HCT116 (cell line): ENCODE measurements around the gene MAOB. TPM values are rescaled to one million over a fixed set of nuclear protein-coding genes. Genes with fewer than 3 reads are reported as not detected.

ENCODE experiments used
- ATAC-seq: fragments of 200-7000 bp; cut with Tn5 transposase; 2 replicates; pipeline ENCODE4 v1.9.1; 2020; ENCODE audit warnings: mild to moderate bottlenecking, moderate library complexity
- BruUV-seq: library from RNA; stranded (reverse); fragments of 400-500 nt; replicated peaks from 2 replicates; lab custom pipeline; 2021; lab: Mats Ljungman, UMichigan
- CTCF ChIA-PET: fragments of 300-600 bp; sonication (Branson Sonifier 250); formaldehyde crosslinking; loops from one replicate; lab custom pipeline; 2021; ENCODE audit warnings: antibody characterized with exemption; lab: Charles Lee
- POLR2A ChIA-PET: fragments of 300-600, 350-600 bp; sonication (Branson Sonifier 250); formaldehyde crosslinking; loops from one replicate; lab custom pipeline; 2021; ENCODE audit warnings: antibody characterized with exemption; lab: Charles Lee
- RAD21 ChIA-PET, 2 experiments: fragments of 300-600 bp; sonication (Branson Sonifier 250); formaldehyde crosslinking; loops; one replicate each; lab custom pipeline; 2023; ENCODE audit warnings: low total read pairs in 2 of 2; ENCODE audit not compliant: uncharacterized antibody in 2 of 2, unreplicated experiment in 2 of 2, low non-redundant PET in 1 of 2; lab: Charles Lee
- DNase-seq: peaks from one replicate; pipeline ENCODE4 v3.0.0-alpha.2; 2010; ENCODE audit warnings: low read depth, low spot score
- H2AFZ ChIP-seq: fragments of 200-600 bp; shearing (Covaris generic), sonication (generic); 2 replicates; pipeline ENCODE4 v1.6.1; 2017; ENCODE audit warnings: low read depth, mixed run types, mixed read lengths, antibody characterized with exemption, low read length; ENCODE audit not compliant: poor library complexity, severe bottlenecking
- H3K27ac ChIP-seq: 2 replicates; pipeline ENCODE4 v1.5.1; 2012; ENCODE audit warnings: low read depth, low read length
- H3K27me3 ChIP-seq: fragments of 200-600 bp; sonication (generic); 2 replicates; pipeline ENCODE4 v1.6.1; 2016; ENCODE audit warnings: mixed run types, low read length, mixed read lengths; ENCODE audit not compliant: insufficient read depth
- H3K36me3 ChIP-seq, 2 experiments: fragments of 200-500 bp in 1 of 2; fragments of 200-600 bp in 1 of 2; sonication (Bioruptor generic) in 1 of 2; sonication (generic) in 1 of 2; 2 replicates each; pipeline versions ENCODE4 v1.5.1 to v1.6.1; 2014 to 2016; ENCODE audit warnings: low read length in 2 of 2, inconsistent platforms in 1 of 2, mixed read lengths in 1 of 2, mixed run types in 1 of 2; ENCODE audit not compliant: insufficient read depth in 2 of 2, control insufficient read depth in 1 of 2
- H3K4me1 ChIP-seq, 2 experiments: fragments of 200-600 bp in 1 of 2; sonication (generic) in 1 of 2; 2 replicates each; pipeline versions ENCODE4 v1.5.1 to v1.6.1; 2012 to 2017; ENCODE audit warnings: low read length in 2 of 2, inconsistent platforms in 1 of 2, mild to moderate bottlenecking in 1 of 2, mixed read lengths in 1 of 2, mixed run types in 1 of 2, moderate library complexity in 1 of 2; ENCODE audit not compliant: insufficient read depth in 2 of 2, control insufficient read depth in 1 of 2
- H3K4me2 ChIP-seq: fragments of 200-600 bp; sonication (generic); 2 replicates; pipeline ENCODE4 v1.6.1; 2017; ENCODE audit warnings: mixed run types, low read length, mixed read lengths
- H3K4me3 ChIP-seq, 2 experiments: fragments of 200-600 bp in 1 of 2; sonication (generic) in 1 of 2; replicated peaks in 1 of 2; 2 replicates each; pipeline ENCODE4 v1.5.1; 2011 to 2016; ENCODE audit warnings: low read length in 2 of 2, control low read depth in 1 of 2, low read depth in 1 of 2, mild to moderate bottlenecking in 1 of 2, mixed read lengths in 1 of 2, mixed run types in 1 of 2
- H3K79me2 ChIP-seq: fragments of 200-600 bp; sonication (generic); 2 replicates; pipeline ENCODE4 v1.6.1; 2017; ENCODE audit warnings: mild to moderate bottlenecking, mixed run types, low read length, moderate library complexity, mixed read lengths; ENCODE audit not compliant: insufficient read depth
- H3K9ac ChIP-seq: fragments of 200-600 bp; sonication (generic); 2 replicates; pipeline ENCODE4 v1.6.1; 2016; ENCODE audit warnings: low read length, mixed read lengths
- H3K9me2 ChIP-seq: fragments of 200-600 bp; sonication (generic), shearing (Covaris generic); 2 replicates; pipeline ENCODE4 v1.6.1; 2017; ENCODE audit warnings: mixed run types, mild to moderate bottlenecking, moderate library complexity; ENCODE audit not compliant: insufficient read depth
- H3K9me3 ChIP-seq, 2 experiments: fragments of 200-500 bp in 1 of 2; fragments of 200-600 bp in 1 of 2; sonication (Bioruptor generic) in 1 of 2; sonication (generic) in 1 of 2; 2 replicates each; pipeline ENCODE4 v1.6.1; 2014 to 2017; ENCODE audit warnings: low read length in 2 of 2, mixed read lengths in 2 of 2, inconsistent platforms in 1 of 2, low read depth in 1 of 2, mild to moderate bottlenecking in 1 of 2, mixed run types in 1 of 2, moderate library complexity in 1 of 2; ENCODE audit not compliant: control insufficient read depth in 1 of 2, insufficient read depth in 1 of 2
- H4K20me1 ChIP-seq: fragments of 200-600 bp; sonication (generic), shearing (Covaris generic); 2 replicates; pipeline ENCODE4 v1.6.1; 2017; ENCODE audit warnings: mixed run types, mild to moderate bottlenecking, moderate library complexity; ENCODE audit not compliant: insufficient read depth
- CTCF ChIP-seq, 3 experiments: fragments of 200-600 bp in 1 of 3; sonication (generic) in 1 of 3; IDR thresholded peaks in 2 of 3; conservative IDR thresholded peaks in 1 of 3; 2 replicates each; pipeline ENCODE4 v1.5.1; 2012 to 2017; ENCODE audit warnings: low read depth in 2 of 3, low read length in 2 of 3, antibody characterized with exemption in 1 of 3, borderline replicate concordance in 1 of 3, control low read depth in 1 of 3, mild to moderate bottlenecking in 1 of 3, mixed read lengths in 1 of 3, mixed run types in 1 of 3, moderate library complexity in 1 of 3; ENCODE audit not compliant: insufficient read depth in 1 of 3
- EZH2 ChIP-seq: fragments of 200-600 bp; sonication (generic); IDR thresholded peaks from 2 replicates; pipeline ENCODE4 v1.6.1; 2017; ENCODE audit warnings: antibody characterized with exemption, mixed run types
- FOSL1 ChIP-seq: IDR thresholded peaks from 2 replicates; pipeline ENCODE4 v1.6.1; 2012; ENCODE audit warnings: low read depth
- JUND ChIP-seq: IDR thresholded peaks from 2 replicates; pipeline ENCODE4 v1.6.1; 2012
- POLR2AphosphoS5 ChIP-seq: IDR thresholded peaks from 2 replicates; pipeline ENCODE4 v1.6.1; 2011; ENCODE audit warnings: mild to moderate bottlenecking, low read depth, low read length, moderate library complexity
- ZBTB33 ChIP-seq: IDR thresholded peaks from 2 replicates; pipeline ENCODE4 v1.6.1; 2011; ENCODE audit warnings: mild to moderate bottlenecking, low read length, moderate library complexity; ENCODE audit not compliant: insufficient replicate concordance; ENCODE audit errors: extremely low read depth
- intact Hi-C: fragments of 100-400 bp; cut with micrococcal nuclease; formaldehyde crosslinking; loops from 2 replicates; pipeline ENCODE4 v1.10.0; 2022
- total RNA-seq: library from RNA; stranded (reverse); gene quantifications from one replicate; pipeline ENCODE4 v1.2.1, GENCODE V29; 2021; ENCODE audit not compliant: unreplicated experiment

Gene MAOB
- total RNA-seq, 1 experiment from 2014 or later: 28.2 TPM

GRCh38 chrX:43827791-43828190 lies 54.5 kb downstream of the MAOB start (continued):
- no peak for TF ChIP-seq CTCF (IDR thresholded peaks at IDR 0.05 in 2 of 3, conservative IDR thresholded peaks at IDR 0.05 in 1 of 3; ENCODE audit: borderline replicate concordance in 1 of 3, insufficient read depth in 1 of 3, low read depth in 2 of 3, low read length in 2 of 3)
- TF ChIP-seq ZBTB33: no peak
- no peak for TF ChIP-seq POLR2AphosphoS5

- ChIA-PET RAD21 (no interaction called here), POLR2A (no interaction called here), CTCF (no interaction called here)
- BruUV-seq: no TSS peak
- H3K9me2 ChIP-seq: no peaks in the 10 kb centered on the region
- no peak; the same call in 1 of the 2 replicates for ATAC-seq
- H3K27ac ChIP-seq: no peak overlapping the region
- H3K9ac ChIP-seq: no peak overlapping the region
- peaks cover 4 to 11% of the 10 kb centered on the region in 2 experiments for H3K4me1 ChIP-seq
- DNase-seq: peak; percentile 4
- no peak overlapping the region for H3K4me3 ChIP-seq
- intact Hi-C loops: no loop called here
- no peaks in the 10 kb centered on the region for H3K79me2 ChIP-seq
- no peaks in the 10 kb centered on the region for H4K20me1 ChIP-seq
- H2AFZ ChIP-seq: no peak overlapping the region
- H3K9me3 ChIP-seq: no peaks in the 10 kb centered on the region
- H3K27me3 ChIP-seq: no peaks in the 10 kb centered on the region
- H3K36me3 ChIP-seq: no peaks in the 10 kb centered on the region
- TF ChIP-seq FOSL1: peak; percentile 56
- TF ChIP-seq EZH2: no peak
- peak; percentile 53; the same call in 1 of the 2 replicates for TF ChIP-seq JUND
- H3K4me2 ChIP-seq: peak overlapping the region; percentile 42
Measured at GRCh38 chrX:43822014-43822413, 60.2 kb downstream of the MAOB start.
